ENCODE results near the gene SLC35D3.

DNA sequence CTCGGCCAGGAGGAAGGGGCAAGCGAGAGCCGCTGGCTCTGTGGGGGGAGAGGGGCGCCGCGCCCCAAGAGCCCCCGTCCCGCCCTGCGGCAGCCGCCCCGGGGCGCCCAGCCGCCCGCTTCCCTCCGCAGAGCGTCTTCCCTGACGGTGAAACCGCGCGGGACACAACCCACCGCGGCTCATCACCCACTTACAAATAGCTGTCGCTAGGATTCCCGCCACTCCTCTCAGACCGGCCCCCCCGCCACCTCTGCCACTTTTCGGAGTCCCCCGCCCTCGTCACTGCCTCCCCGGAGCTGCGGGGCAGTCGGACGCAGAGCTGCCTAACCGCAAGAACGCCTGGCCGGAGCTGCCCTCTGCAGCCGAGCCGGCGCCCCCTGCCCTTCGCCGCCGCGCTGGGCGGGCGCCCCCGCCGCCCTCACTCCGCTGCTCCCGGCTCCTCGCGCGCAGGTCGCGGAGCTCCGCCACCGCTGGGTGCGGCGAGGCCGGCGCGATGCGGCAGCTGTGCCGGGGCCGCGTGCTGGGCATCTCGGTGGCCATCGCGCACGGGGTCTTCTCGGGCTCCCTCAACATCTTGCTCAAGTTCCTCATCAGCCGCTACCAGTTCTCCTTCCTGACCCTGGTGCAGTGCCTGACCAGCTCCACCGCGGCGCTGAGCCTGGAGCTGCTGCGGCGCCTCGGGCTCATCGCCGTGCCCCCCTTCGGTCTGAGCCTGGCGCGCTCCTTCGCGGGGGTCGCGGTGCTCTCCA, at the start of gene SLC35D3:
- TF ChIP-seq, protein P1, sequence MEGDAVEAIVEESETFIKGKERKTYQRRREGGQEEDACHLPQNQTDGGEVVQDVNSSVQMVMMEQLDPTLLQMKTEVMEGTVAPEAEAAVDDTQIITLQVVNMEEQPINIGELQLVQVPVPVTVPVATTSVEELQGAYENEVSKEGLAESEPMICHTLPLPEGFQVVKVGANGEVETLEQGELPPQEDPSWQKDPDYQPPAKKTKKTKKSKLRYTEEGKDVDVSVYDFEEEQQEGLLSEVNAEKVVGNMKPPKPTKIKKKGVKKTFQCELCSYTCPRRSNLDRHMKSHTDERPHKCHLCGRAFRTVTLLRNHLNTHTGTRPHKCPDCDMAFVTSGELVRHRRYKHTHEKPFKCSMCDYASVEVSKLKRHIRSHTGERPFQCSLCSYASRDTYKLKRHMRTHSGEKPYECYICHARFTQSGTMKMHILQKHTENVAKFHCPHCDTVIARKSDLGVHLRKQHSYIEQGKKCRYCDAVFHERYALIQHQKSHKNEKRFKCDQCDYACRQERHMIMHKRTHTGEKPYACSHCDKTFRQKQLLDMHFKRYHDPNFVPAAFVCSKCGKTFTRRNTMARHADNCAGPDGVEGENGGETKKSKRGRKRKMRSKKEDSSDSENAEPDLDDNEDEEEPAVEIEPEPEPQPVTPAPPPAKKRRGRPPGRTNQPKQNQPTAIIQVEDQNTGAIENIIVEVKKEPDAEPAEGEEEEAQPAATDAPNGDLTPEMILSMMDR (IDR thresholded peaks at IDR 0.05): no peak
- TF ChIP-seq POLR2AphosphoS5 (IDR thresholded peaks at IDR 0.05): no peak

Measured in stomach (tissue), 4 donors.